ENCODE results near the gene KRT75. TPM values are rescaled to one million over a fixed set of nuclear protein-coding genes. Genes with fewer than 3 reads are reported as not detected.

KRT75 gene
- total RNA-seq, 4 donors from 2014 or later, result not detected

- intact Hi-C loops (cut with DNase I; ENCODE audit: low total_unique reads) (no loop called here), in situ Hi-C loops (cut with MboI; ENCODE audit: low pct_ligation_motif_present in 1 of 4, low pct_unique_long_range_greater_than_20kb in 1 of 4, low sequenced_read_pairs in 3 of 4) (no loop called here)
- Histone ChIP-seq H3K27ac (no peak overlapping the region), H3K36me3 (no peaks in the 10 kb centered on the region), H3K4me1 (no peaks in the 10 kb centered on the region), H3K4me3 (no peak overlapping the region), H3K27me3 (no peaks in the 10 kb centered on the region), H3K9me3 (no peaks in the 10 kb centered on the region)
- 60 to 66% methylated on average over 7 to 10 of the region's 10 CpGs for WGBS, 2 donors (ENCODE audit: low coverage in 1 of 2)
- TF ChIP-seq EP300 (IDR thresholded peaks at IDR 0.05; ENCODE audit: low read depth) (no peak), POLR2AphosphoS5 (IDR thresholded peaks at IDR 0.05) (no peak), POLR2A (IDR thresholded peaks at IDR 0.05) (no peak), CTCF (IDR thresholded peaks at IDR 0.05) (no peak)
- no peak for DNase-seq
These were observed 10.8 kb upstream of the KRT75 start for GRCh38 chr12:52444647-52445595.

- H3K4me1 ChIP-seq, result no peaks in the 10 kb centered on the region
- DNase-seq, result no peak
- 90 to 100% methylated on average over 1 to 3 of the region's 3 CpGs for WGBS, 2 donors (ENCODE audit: low coverage in 1 of 2)
- TF ChIP-seq POLR2A (IDR thresholded peaks at IDR 0.05) (no peak), EP300 (IDR thresholded peaks at IDR 0.05; ENCODE audit: low read depth) (no peak), CTCF (IDR thresholded peaks at IDR 0.05) (no peak), POLR2AphosphoS5 (IDR thresholded peaks at IDR 0.05) (no peak)
- H3K9me3 ChIP-seq, result no peaks in the 10 kb centered on the region
- intact Hi-C loops (cut with DNase I; ENCODE audit: low total_unique reads), result no loop called here
- no peaks in the 10 kb centered on the region for H3K36me3 ChIP-seq
- no peak overlapping the region for H3K27ac ChIP-seq
- H3K27me3 ChIP-seq, result no peaks in the 10 kb centered on the region
- in situ Hi-C loops (cut with MboI; ENCODE audit: low pct_ligation_motif_present in 1 of 4, low pct_unique_long_range_greater_than_20kb in 1 of 4, low sequenced_read_pairs in 3 of 4), result no loop called here
- H3K4me3 ChIP-seq, result no peak overlapping the region
These were observed 9.8 kb upstream of the KRT75 start for GRCh38 chr12:52443966-52444365.

- intact Hi-C loops (cut with DNase I; ENCODE audit: low total_unique reads) (no loop called here), in situ Hi-C loops (cut with MboI; ENCODE audit: low pct_ligation_motif_present in 1 of 4, low pct_unique_long_range_greater_than_20kb in 1 of 4, low sequenced_read_pairs in 3 of 4) (no loop called here)
- Histone ChIP-seq H3K27me3 (no peaks in the 10 kb centered on the region), H3K4me3 (no peak overlapping the region), H3K27ac (no peak overlapping the region), H3K9me3 (no peaks in the 10 kb centered on the region), H3K36me3 (no peaks in the 10 kb centered on the region), H3K4me1 (peaks cover 0 to 1% (median 0%) of the 10 kb centered on the region in 4 donors)
- no peak for TF ChIP-seq CTCF (IDR thresholded peaks at IDR 0.05)
- no peak for TF ChIP-seq EP300 (IDR thresholded peaks at IDR 0.05; ENCODE audit: low read depth)
- no peak for TF ChIP-seq POLR2A (IDR thresholded peaks at IDR 0.05)
- TF ChIP-seq POLR2AphosphoS5 (IDR thresholded peaks at IDR 0.05), result no peak
- WGBS, 2 donors (ENCODE audit: low coverage in 1 of 2), result 38 to 79% methylated on average over 2 to 6 of the region's 6 CpGs
- no peak for DNase-seq
These were observed 8.5 kb upstream of the KRT75 start for GRCh38 chr12:52442600-52443061.

- no peak overlapping the region for H3K4me3 ChIP-seq
- no peaks in the 10 kb centered on the region for H3K27me3 ChIP-seq
- H3K27ac ChIP-seq, result no peak overlapping the region
- H3K36me3 ChIP-seq, result no peaks in the 10 kb centered on the region
- in situ Hi-C loops (cut with MboI; ENCODE audit: low pct_ligation_motif_present in 1 of 4, low pct_unique_long_range_greater_than_20kb in 1 of 4, low sequenced_read_pairs in 3 of 4), result no loop called here
- no peak for DNase-seq
- 70 to 83% methylated on average over 5 to 9 of the region's 9 CpGs for WGBS, 2 donors (ENCODE audit: low coverage in 1 of 2)
- TF ChIP-seq EP300 (IDR thresholded peaks at IDR 0.05; ENCODE audit: low read depth) (no peak), POLR2AphosphoS5 (IDR thresholded peaks at IDR 0.05) (no peak), POLR2A (IDR thresholded peaks at IDR 0.05) (no peak), CTCF (IDR thresholded peaks at IDR 0.05) (no peak)
- H3K9me3 ChIP-seq, result no peaks in the 10 kb centered on the region
- intact Hi-C loops (cut with DNase I; ENCODE audit: low total_unique reads), result no loop called here
- H3K4me1 ChIP-seq, result peaks cover 0 to 13% (median 3%) of the 10 kb centered on the region in 4 donors
These were observed 7.2 kb upstream of the KRT75 start for GRCh38 chr12:52441320-52441911.

Data from transverse colon (tissue), 4 donors.